Spinal cord (tissue), 10 donors: ENCODE results near the gene GK. TPM values are rescaled to one million over a fixed set of nuclear protein-coding genes. Genes with fewer than 3 reads are reported as not detected.
A peak's percentile ranks its signal among the peaks of the same experiment; 100 is the strongest.
"Not testable (repeated sequence)": the region's sequence is repeated elsewhere in the genome, so short reads cannot be mapped to it uniquely, and the experiment has no call there.

Source experiments
- DNase-seq, 6 donors: peaks; one replicate each; pipeline versions ENCODE4 v3.0.0 to v3.0.0-alpha.2; 2013 to 2015; ENCODE audit warnings: low spot score in 6 of 6, low read depth in 4 of 6
- H3K27ac ChIP-seq: one replicate; pipeline ENCODE4 v1.5.1; 2013; ENCODE audit warnings: low read depth, low read length, control low read depth
- H3K27me3 ChIP-seq: one replicate; pipeline ENCODE4 v1.6.1; 2013; ENCODE audit warnings: low read length; ENCODE audit not compliant: control insufficient read depth, insufficient read depth
- H3K36me3 ChIP-seq: one replicate; pipeline ENCODE4 v1.6.1; 2013; ENCODE audit warnings: low read length; ENCODE audit not compliant: control insufficient read depth, insufficient read depth
- H3K4me1 ChIP-seq: one replicate; pipeline ENCODE4 v1.6.1; 2013; ENCODE audit warnings: low read length; ENCODE audit not compliant: control insufficient read depth, insufficient read depth
- H3K4me3 ChIP-seq: one replicate; pipeline ENCODE4 v1.5.1; 2013; ENCODE audit warnings: low read depth, low read length, control low read depth
- H3K9me3 ChIP-seq: one replicate; pipeline ENCODE4 v1.6.1; 2013; ENCODE audit warnings: low read length; ENCODE audit not compliant: control insufficient read depth, insufficient read depth
- whole genome bisulfite sequencing: methylation state at CpG from one replicate; pipeline ENCODE4 v1.1.5; 2013; ENCODE audit warnings: missing lambda C conversion rate; ENCODE audit not compliant: insufficient coverage; 5-methylcytosine and 5-hydroxymethylcytosine counted together
- polyA plus RNA-seq, 2 donors: library from polyadenylated mRNA; unstranded; fragments of 120-200 nt; gene quantifications; one replicate each; pipeline ENCODE4 v1.2.1, GENCODE V29; 2013; ENCODE audit not compliant: insufficient read length in 2 of 2
- total RNA-seq, 2 donors: library from RNA; depleted of rRNA in 1 of 2; stranded (reverse); fragments of 120-200 nt in 1 of 2; fragments of >200 nt in 1 of 2; gene quantifications; one replicate each; pipeline versions ENCODE4 v1.2.3 to v1.2.4, GENCODE V29; 2013 to 2014
- donor health status: healthy.

GK gene
- total and polyA plus RNA-seq, 4 donors: 8.3 to 14.5 (median 11.9) TPM

GRCh38 chrX:30649859-30650258, 3.4 kb upstream of the GK start:
- Histone ChIP-seq H3K27ac (no peak overlapping the region), H3K4me1 (peaks cover 3% of the 10 kb centered on the region), H3K36me3 (no peaks in the 10 kb centered on the region), H3K4me3 (no peak overlapping the region), H3K9me3 (no peaks in the 10 kb centered on the region), H3K27me3 (no peaks in the 10 kb centered on the region)
- no peak for DNase-seq
- no CpG with 5 or more reads among the region's 2 CpGs for WGBS

GRCh38 chrX:30652527-30653414, 452 bp upstream of the GK start:
- Histone ChIP-seq H3K27ac (peak overlapping the region; percentile 52), H3K27me3 (no peaks in the 10 kb centered on the region), H3K36me3 (no peaks in the 10 kb centered on the region), H3K4me1 (peaks cover 3% of the 10 kb centered on the region), H3K4me3 (peak overlapping the region; percentile 76), H3K9me3 (no peaks in the 10 kb centered on the region)
- WGBS: 20% methylated on average over 55 of the region's 65 CpGs
- peak; percentile 57 to 97 (median 82) for DNase-seq

GRCh38 chrX:30654386-30654785, 1.2 kb downstream of the GK start:
- 79% methylated on average over 10 of the region's 13 CpGs for WGBS

GRCh38 chrX:30654989-30655607, 1.9 kb downstream of the GK start:
- no CpG with 5 or more reads among the region's 2 CpGs for WGBS
- Histone ChIP-seq H3K4me3 (no peak overlapping the region), H3K27me3 (no peaks in the 10 kb centered on the region), H3K9me3 (no peaks in the 10 kb centered on the region), H3K4me1 (peaks cover 3% of the 10 kb centered on the region), H3K36me3 (no peaks in the 10 kb centered on the region), H3K27ac (no peak overlapping the region)
- no peak for DNase-seq

More at GRCh38 chrX:30654386-30654785, 1.2 kb downstream of the GK start:
- not testable (repeated sequence) for H3K4me1 ChIP-seq, DNase-seq, H3K9me3 ChIP-seq, H3K27ac ChIP-seq, H3K36me3 ChIP-seq, H3K4me3 ChIP-seq, H3K27me3 ChIP-seq

GRCh38 chrX:30655991-30656390, 2.8 kb downstream of the GK start:
- H3K36me3 ChIP-seq: no peaks in the 10 kb centered on the region
- DNase-seq: peak in 1 of 6 donors; percentile 52
- peaks cover 3% of the 10 kb centered on the region for H3K4me1 ChIP-seq
- no peaks in the 10 kb centered on the region for H3K9me3 ChIP-seq
- WGBS: no CpG with 5 or more reads among the region's 3 CpGs
- no peaks in the 10 kb centered on the region for H3K27me3 ChIP-seq
- H3K4me3 ChIP-seq: no peak overlapping the region
- no peak overlapping the region for H3K27ac ChIP-seq

GRCh38 chrX:30657196-30658161, 4.3 kb downstream of the GK start:
- WGBS: no CpG with 5 or more reads among the region's 5 CpGs
- Histone ChIP-seq H3K4me3 (no peak overlapping the region), H3K27me3 (no peaks in the 10 kb centered on the region), H3K36me3 (no peaks in the 10 kb centered on the region), H3K4me1 (peaks cover 3% of the 10 kb centered on the region), H3K9me3 (no peaks in the 10 kb centered on the region), H3K27ac (no peak overlapping the region)
- DNase-seq: peak in 1 of 6 donors; percentile 1

- H3K27me3 ChIP-seq: no peaks in the 10 kb centered on the region
- no peaks in the 10 kb centered on the region for H3K4me1 ChIP-seq
- H3K4me3 ChIP-seq: no peak overlapping the region
- no peak for DNase-seq
- no peaks in the 10 kb centered on the region for H3K9me3 ChIP-seq
- no peaks in the 10 kb centered on the region for H3K36me3 ChIP-seq
- H3K27ac ChIP-seq: no peak overlapping the region
- WGBS: no CpG with 5 or more reads among the region's 2 CpGs
Observed at GRCh38 chrX:30659421-30659820, 6.2 kb downstream of the GK start.

- H3K27ac ChIP-seq: no peak overlapping the region
- no peaks in the 10 kb centered on the region for H3K4me1 ChIP-seq
- 89% methylated on average over 6 of the region's 6 CpGs for WGBS
- no peaks in the 10 kb centered on the region for H3K9me3 ChIP-seq
- H3K36me3 ChIP-seq: no peaks in the 10 kb centered on the region
- no peak overlapping the region for H3K4me3 ChIP-seq
- no peak for DNase-seq
- no peaks in the 10 kb centered on the region for H3K27me3 ChIP-seq
Observed at GRCh38 chrX:30661228-30661627, 8.0 kb downstream of the GK start.

- Histone ChIP-seq H3K36me3 (no peaks in the 10 kb centered on the region), H3K4me1 (no peaks in the 10 kb centered on the region), H3K4me3 (no peak overlapping the region), H3K9me3 (no peaks in the 10 kb centered on the region), H3K27me3 (no peaks in the 10 kb centered on the region), H3K27ac (no peak overlapping the region)
- DNase-seq: no peak
- no CpG with 5 or more reads among the region's 2 CpGs for WGBS
Observed at GRCh38 chrX:30663322-30663721, 10.1 kb downstream of the GK start.
